Liver (tissue), 9 donors: ENCODE measurements around the gene ANGPTL4. TPM values are rescaled to one million over a fixed set of nuclear protein-coding genes. Genes with fewer than 3 reads are reported as not detected.
A peak's percentile ranks its signal among the peaks of the same experiment; 100 is the strongest.
"Not testable (repeated sequence)": the region's sequence is repeated elsewhere in the genome, so short reads cannot be mapped to it uniquely, and the experiment has no call there.

ENCODE experiments used
- DNase-seq: peaks from one replicate; pipeline ENCODE4 v3.0.0-alpha.2; 2017; ENCODE audit warnings: low spot score
- H3K27ac ChIP-seq, 2 donors: one replicate each; pipeline ENCODE4 v1.7.0; 2013; ENCODE audit warnings: inconsistent platforms in 2 of 2, low read length in 2 of 2, control low read depth in 1 of 2, low read depth in 1 of 2, mild to moderate bottlenecking in 1 of 2
- H3K27me3 ChIP-seq, 4 donors: one replicate each; pipeline versions ENCODE4 v1.6.1 to v1.7.0; 2013; ENCODE audit warnings: low read length in 3 of 4, inconsistent platforms in 1 of 4, mild to moderate bottlenecking in 1 of 4, moderate library complexity in 1 of 4; ENCODE audit not compliant: control insufficient read depth in 4 of 4, insufficient read depth in 4 of 4
- H3K36me3 ChIP-seq, 4 donors: one replicate each; pipeline versions ENCODE4 v1.6.1 to v1.7.0; 2013; ENCODE audit warnings: low read length in 3 of 4, mild to moderate bottlenecking in 3 of 4, low read depth in 1 of 4, moderate library complexity in 1 of 4; ENCODE audit not compliant: control insufficient read depth in 4 of 4, insufficient read depth in 3 of 4
- H3K4me1 ChIP-seq, 4 donors: one replicate each; pipeline versions ENCODE4 v1.6.1 to v1.7.0; 2013; ENCODE audit warnings: low read length in 3 of 4, mild to moderate bottlenecking in 3 of 4, moderate library complexity in 1 of 4; ENCODE audit not compliant: control insufficient read depth in 4 of 4, insufficient read depth in 4 of 4
- H3K4me3 ChIP-seq, 3 donors: one replicate each; pipeline versions ENCODE4 v1.6.1 to v1.7.0; 2013; ENCODE audit warnings: low read length in 3 of 3, control low read depth in 1 of 3, low read depth in 1 of 3, mild to moderate bottlenecking in 1 of 3
- H3K9ac ChIP-seq, 2 donors: one replicate each; pipeline ENCODE4 v1.7.0; 2013; ENCODE audit warnings: low read length in 2 of 2, mild to moderate bottlenecking in 2 of 2, moderate library complexity in 2 of 2, control low read depth in 1 of 2, low read depth in 1 of 2
- H3K9me3 ChIP-seq, 4 donors: one replicate each; pipeline versions ENCODE4 v1.6.1 to v1.7.0; 2013; ENCODE audit warnings: low read length in 3 of 4; ENCODE audit not compliant: control insufficient read depth in 4 of 4
- FOXA2 ChIP-seq: IDR thresholded peaks from 2 replicates; pipeline ENCODE4 v1.6.1; 2016; ENCODE audit warnings: antibody characterized with exemption
- HNF4A ChIP-seq, 2 donors: conservative IDR thresholded peaks; 2 replicates each; pipeline ENCODE4 v1.6.1; 2016; ENCODE audit warnings: antibody characterized with exemption in 2 of 2, mild to moderate bottlenecking in 2 of 2
- JUND ChIP-seq, 2 donors: IDR thresholded peaks; 2 replicates each; pipeline ENCODE4 v1.6.1; 2016; ENCODE audit warnings: antibody characterized with exemption in 2 of 2
- RAD21 ChIP-seq, 2 donors: IDR thresholded peaks; 2 replicates each; pipeline ENCODE4 v1.6.1; 2016; ENCODE audit warnings: antibody characterized with exemption in 2 of 2, mild to moderate bottlenecking in 2 of 2
- REST ChIP-seq: IDR thresholded peaks from 2 replicates; pipeline ENCODE4 v1.6.1; 2016; ENCODE audit warnings: antibody characterized with exemption, mild to moderate bottlenecking
- RXRA ChIP-seq, 2 donors: IDR thresholded peaks; 2 replicates each; pipeline ENCODE4 v1.6.1; 2017 to 2018; ENCODE audit warnings: antibody characterized with exemption in 2 of 2, mild to moderate bottlenecking in 1 of 2
- SP1 ChIP-seq: IDR thresholded peaks from 2 replicates; pipeline ENCODE4 v1.6.1; 2018; ENCODE audit warnings: antibody characterized with exemption, mild to moderate bottlenecking
- TAF1 ChIP-seq: conservative IDR thresholded peaks from 2 replicates; pipeline ENCODE4 v1.6.1; 2016; ENCODE audit warnings: antibody characterized with exemption, mild to moderate bottlenecking
- YY1 ChIP-seq: IDR thresholded peaks from 2 replicates; pipeline ENCODE4 v1.6.1; 2016; ENCODE audit warnings: antibody characterized with exemption, mild to moderate bottlenecking
- WGBS: extraction: QIAGEN DNeasy Blood & Tissue Kit; methylation state at CpG from one replicate; pipeline ENCODE4 v1.1.7; 2013; 5-methylcytosine and 5-hydroxymethylcytosine counted together
- polyA plus RNA-seq, 2 donors: library from polyadenylated mRNA; stranded (reverse) in 1 of 2; unstranded in 1 of 2; fragments of 200-250 nt in 1 of 2; fragments of >200 nt in 1 of 2; fragmentation: Nextera tagmentation in 1 of 2; extraction: Ambion mirVana in 1 of 2; gene quantifications; one replicate each; pipeline versions ENCODE4 v1.2.1 to v1.2.3, GENCODE V29; 2013 to 2015
- total RNA-seq, 2 donors: library from RNA; depleted of rRNA; stranded (reverse); fragments of >200 nt; gene quantifications; one replicate each; pipeline ENCODE4 v1.2.3, GENCODE V29; 2014
- TF ChIP-seq, protein P1 (sequence below): IDR thresholded peaks from 2 replicates; pipeline ENCODE4 v1.6.1; 2016; ENCODE audit warnings: antibody characterized with exemption
- TF ChIP-seq, protein P2 (sequence below): IDR thresholded peaks from 2 replicates; pipeline ENCODE4 v1.6.1; 2016; ENCODE audit warnings: antibody characterized with exemption
- TF ChIP-seq, protein P3 (sequence below): fragments of 150-350 bp; IDR thresholded peaks from 2 replicates; pipeline ENCODE4 v1.5.1; 2017; ENCODE audit warnings: improper control_type of control experiment, low read depth, low read length; ENCODE audit not compliant: missing input control
- donor health status: healthy.
- donor health status: healthy.
- donor health status: healthy.
- donor health status: healthy.
- donor health status: healthy.

ANGPTL4 gene
- total and polyA plus RNA-seq, 4 donors = 0.65 to 144 (median 71.6) TPM

GRCh38 chr19:8343483-8343844, 20.5 kb upstream of the ANGPTL4 start:
- no peak overlapping the region for H3K27ac ChIP-seq
- TF ChIP-seq, protein P1, sequence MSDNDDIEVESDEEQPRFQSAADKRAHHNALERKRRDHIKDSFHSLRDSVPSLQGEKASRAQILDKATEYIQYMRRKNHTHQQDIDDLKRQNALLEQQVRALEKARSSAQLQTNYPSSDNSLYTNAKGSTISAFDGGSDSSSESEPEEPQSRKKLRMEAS = no peak
- TF ChIP-seq HNF4A (conservative IDR thresholded peaks at IDR 0.05) (no peak), SP1 (peak; percentile 2), TAF1 (no peak), RXRA (IDR thresholded peaks at IDR 0.05) (no peak), YY1 (peak; percentile 23), RAD21 (IDR thresholded peaks at IDR 0.05) (no peak), REST (peak; percentile 6), FOXA2 (no peak), JUND (IDR thresholded peaks at IDR 0.05) (no peak)
- TF ChIP-seq, protein P2, sequence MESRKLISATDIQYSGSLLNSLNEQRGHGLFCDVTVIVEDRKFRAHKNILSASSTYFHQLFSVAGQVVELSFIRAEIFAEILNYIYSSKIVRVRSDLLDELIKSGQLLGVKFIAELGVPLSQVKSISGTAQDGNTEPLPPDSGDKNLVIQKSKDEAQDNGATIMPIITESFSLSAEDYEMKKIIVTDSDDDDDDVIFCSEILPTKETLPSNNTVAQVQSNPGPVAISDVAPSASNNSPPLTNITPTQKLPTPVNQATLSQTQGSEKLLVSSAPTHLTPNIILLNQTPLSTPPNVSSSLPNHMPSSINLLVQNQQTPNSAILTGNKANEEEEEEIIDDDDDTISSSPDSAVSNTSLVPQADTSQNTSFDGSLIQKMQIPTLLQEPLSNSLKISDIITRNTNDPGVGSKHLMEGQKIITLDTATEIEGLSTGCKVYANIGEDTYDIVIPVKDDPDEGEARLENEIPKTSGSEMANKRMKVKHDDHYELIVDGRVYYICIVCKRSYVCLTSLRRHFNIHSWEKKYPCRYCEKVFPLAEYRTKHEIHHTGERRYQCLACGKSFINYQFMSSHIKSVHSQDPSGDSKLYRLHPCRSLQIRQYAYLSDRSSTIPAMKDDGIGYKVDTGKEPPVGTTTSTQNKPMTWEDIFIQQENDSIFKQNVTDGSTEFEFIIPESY = no peak
- TF ChIP-seq, protein P3, sequence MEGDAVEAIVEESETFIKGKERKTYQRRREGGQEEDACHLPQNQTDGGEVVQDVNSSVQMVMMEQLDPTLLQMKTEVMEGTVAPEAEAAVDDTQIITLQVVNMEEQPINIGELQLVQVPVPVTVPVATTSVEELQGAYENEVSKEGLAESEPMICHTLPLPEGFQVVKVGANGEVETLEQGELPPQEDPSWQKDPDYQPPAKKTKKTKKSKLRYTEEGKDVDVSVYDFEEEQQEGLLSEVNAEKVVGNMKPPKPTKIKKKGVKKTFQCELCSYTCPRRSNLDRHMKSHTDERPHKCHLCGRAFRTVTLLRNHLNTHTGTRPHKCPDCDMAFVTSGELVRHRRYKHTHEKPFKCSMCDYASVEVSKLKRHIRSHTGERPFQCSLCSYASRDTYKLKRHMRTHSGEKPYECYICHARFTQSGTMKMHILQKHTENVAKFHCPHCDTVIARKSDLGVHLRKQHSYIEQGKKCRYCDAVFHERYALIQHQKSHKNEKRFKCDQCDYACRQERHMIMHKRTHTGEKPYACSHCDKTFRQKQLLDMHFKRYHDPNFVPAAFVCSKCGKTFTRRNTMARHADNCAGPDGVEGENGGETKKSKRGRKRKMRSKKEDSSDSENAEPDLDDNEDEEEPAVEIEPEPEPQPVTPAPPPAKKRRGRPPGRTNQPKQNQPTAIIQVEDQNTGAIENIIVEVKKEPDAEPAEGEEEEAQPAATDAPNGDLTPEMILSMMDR = no peak
- peaks cover 0 to 14% (median 9%) of the 10 kb centered on the region in 4 donors for H3K4me1 ChIP-seq
- DNase-seq = no peak
- 44% methylated on average over 11 of the region's 11 CpGs for WGBS
- H3K36me3 ChIP-seq = no peaks in the 10 kb centered on the region
- no peaks in the 10 kb centered on the region for H3K27me3 ChIP-seq
- H3K4me3 ChIP-seq = no peak overlapping the region
- no peaks in the 10 kb centered on the region for H3K9me3 ChIP-seq
- no peak overlapping the region for H3K9ac ChIP-seq

DNA sequence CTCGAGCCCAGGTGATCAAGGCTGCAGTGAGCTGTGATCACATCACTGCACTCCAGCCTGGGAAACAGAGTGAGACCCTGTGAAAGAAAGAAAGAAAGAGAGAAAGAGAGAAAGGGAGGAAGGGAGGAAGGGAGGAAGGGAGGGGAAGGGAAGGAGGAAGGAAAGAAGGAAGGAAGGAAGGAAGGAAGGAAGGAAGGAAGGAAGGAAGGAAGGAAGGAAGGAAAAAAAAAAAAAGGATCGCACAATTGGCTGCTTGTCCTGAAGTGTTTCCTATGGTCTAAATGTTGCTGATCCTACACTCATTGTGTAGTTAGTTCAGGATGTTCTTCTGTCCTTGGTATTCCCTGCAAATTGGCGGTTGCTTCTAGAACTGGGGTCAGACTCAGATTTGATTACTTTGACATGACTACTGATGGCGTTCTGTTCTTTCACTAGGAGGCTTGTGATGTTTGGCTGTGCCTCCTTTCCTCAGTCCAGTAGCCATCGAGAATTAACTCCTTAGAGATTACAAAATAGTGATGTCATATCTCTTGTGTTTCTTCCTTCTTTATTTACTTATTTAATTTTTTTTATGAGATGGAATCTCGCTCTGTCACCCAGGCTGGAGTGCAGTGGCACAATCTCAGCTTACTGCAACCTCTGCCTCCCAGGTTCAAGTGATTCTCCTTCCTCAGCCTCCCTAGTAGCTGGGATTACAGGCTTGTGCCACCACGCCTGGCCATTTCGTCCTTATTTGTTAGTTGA, 14.2 kb upstream of the ANGPTL4 start:
- not testable (repeated sequence) for H3K9me3 ChIP-seq, H3K27ac ChIP-seq, H3K4me3 ChIP-seq, H3K4me1 ChIP-seq, H3K9ac ChIP-seq, H3K36me3 ChIP-seq, DNase-seq, H3K27me3 ChIP-seq
- 79% methylated on average over 8 of the region's 8 CpGs for WGBS
